Lower lobe of right lung (tissue), 2 donors: ENCODE data around the gene BCAR3. TPM values are rescaled to one million over a fixed set of nuclear protein-coding genes. Genes with fewer than 3 reads are reported as not detected.

Experiments
- ATAC-seq, 2 donors: fragments of 200-7000 bp; cut with Tn5 transposase; one replicate each; pipeline ENCODE4 v1.9.1; 2020 to 2022; ENCODE audit warnings: mild to moderate bottlenecking in 2 of 2, moderate library complexity in 2 of 2
- DNase-seq: peaks from one replicate; pipeline ENCODE4 v3.0.0-alpha.2; 2020
- H3K27ac ChIP-seq: fragments of 200-600 bp; one replicate; pipeline ENCODE4 v1.8.0; 2022
- H3K27me3 ChIP-seq: fragments of 200-600 bp; one replicate; pipeline ENCODE4 v1.8.0; 2022; ENCODE audit warnings: low read depth
- H3K36me3 ChIP-seq: fragments of 200-600 bp; one replicate; pipeline ENCODE4 v1.8.0; 2022; ENCODE audit warnings: mild to moderate bottlenecking
- H3K4me1 ChIP-seq: fragments of 200-600 bp; one replicate; pipeline ENCODE4 v1.8.0; 2022
- H3K4me3 ChIP-seq: fragments of 200-600 bp; one replicate; pipeline ENCODE4 v1.8.0; 2022; ENCODE audit warnings: mild to moderate bottlenecking
- H3K9me3 ChIP-seq: fragments of 200-600 bp; one replicate; pipeline ENCODE4 v1.8.0; 2022
- intact Hi-C: fragments of 100-400 bp; cut with DNase I; formaldehyde crosslinking; loops from one replicate; pipeline ENCODE4 v1.11.0; 2022
- total RNA-seq: library from RNA; stranded (reverse); fragmentation: NEBNext Ultra II Directional; extraction: Animal tissue kit (Norgen Biotek cat#: 25700); gene quantifications from one replicate; pipeline ENCODE4 v1.2.1, GENCODE V29; 2021
- TF ChIP-seq, protein P1 (sequence below): fragments of 200-600 bp; IDR thresholded peaks from one replicate; pipeline ENCODE4 v1.8.0; 2022; ENCODE audit warnings: antibody characterized with exemption, mild to moderate bottlenecking
- donor health status: DM: no; HTN: yes; CAD: no; lungs with severe emphysema.

BCAR3 gene
- total RNA-seq, 1 donor from 2014 or later = 24.9 TPM

DNA sequence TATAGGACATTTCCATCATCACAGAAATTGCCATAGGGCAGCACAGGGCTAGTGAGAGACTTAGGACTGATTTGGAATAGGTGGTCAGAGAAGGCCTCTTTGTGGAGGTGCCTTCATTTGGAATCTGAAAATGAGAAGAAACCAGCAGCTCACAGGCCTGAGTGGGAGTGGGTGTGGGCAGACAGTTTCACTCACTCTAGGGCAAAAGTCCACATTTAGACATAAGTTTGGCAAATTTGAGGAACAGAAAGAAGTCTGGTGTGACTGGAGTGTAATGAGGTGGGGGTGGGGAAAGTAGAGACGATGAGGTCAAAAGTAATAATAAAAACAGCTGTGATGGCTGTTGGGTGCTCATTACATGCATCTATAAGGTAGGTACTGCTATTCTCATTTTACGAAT, 22.4 kb upstream of the BCAR3 start:
- no peaks in the 10 kb centered on the region for H3K27me3 ChIP-seq
- peak; percentile 25 to 50 for ATAC-seq
- no peaks in the 10 kb centered on the region for H3K36me3 ChIP-seq
- peak; percentile 65 for DNase-seq
- intact Hi-C loops = no loop called here
- peaks cover 38% of the 10 kb centered on the region for H3K4me1 ChIP-seq
- no peak overlapping the region for H3K4me3 ChIP-seq
- TF ChIP-seq, protein P1, sequence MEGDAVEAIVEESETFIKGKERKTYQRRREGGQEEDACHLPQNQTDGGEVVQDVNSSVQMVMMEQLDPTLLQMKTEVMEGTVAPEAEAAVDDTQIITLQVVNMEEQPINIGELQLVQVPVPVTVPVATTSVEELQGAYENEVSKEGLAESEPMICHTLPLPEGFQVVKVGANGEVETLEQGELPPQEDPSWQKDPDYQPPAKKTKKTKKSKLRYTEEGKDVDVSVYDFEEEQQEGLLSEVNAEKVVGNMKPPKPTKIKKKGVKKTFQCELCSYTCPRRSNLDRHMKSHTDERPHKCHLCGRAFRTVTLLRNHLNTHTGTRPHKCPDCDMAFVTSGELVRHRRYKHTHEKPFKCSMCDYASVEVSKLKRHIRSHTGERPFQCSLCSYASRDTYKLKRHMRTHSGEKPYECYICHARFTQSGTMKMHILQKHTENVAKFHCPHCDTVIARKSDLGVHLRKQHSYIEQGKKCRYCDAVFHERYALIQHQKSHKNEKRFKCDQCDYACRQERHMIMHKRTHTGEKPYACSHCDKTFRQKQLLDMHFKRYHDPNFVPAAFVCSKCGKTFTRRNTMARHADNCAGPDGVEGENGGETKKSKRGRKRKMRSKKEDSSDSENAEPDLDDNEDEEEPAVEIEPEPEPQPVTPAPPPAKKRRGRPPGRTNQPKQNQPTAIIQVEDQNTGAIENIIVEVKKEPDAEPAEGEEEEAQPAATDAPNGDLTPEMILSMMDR = no peak
- H3K27ac ChIP-seq = peak overlapping the region; percentile 46
- H3K9me3 ChIP-seq = no peaks in the 10 kb centered on the region

DNA sequence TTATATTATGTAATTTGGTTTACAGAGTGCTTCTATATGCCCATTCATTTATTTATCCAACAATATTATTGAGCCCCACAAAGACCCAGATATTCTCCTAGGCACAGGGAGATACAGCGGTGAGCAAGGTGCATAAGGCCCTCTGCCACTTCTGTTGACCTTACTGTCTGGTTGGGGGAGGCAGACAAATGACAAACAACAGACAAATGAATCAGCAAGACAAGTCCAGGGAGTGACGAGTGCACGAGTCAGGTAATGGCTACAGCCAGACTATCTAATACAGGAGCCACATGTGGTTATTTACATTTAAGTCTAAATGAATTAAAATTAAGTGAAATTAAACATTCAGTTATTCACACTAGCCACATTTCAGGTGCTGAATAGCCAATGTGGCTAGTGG, 22.0 kb upstream of the BCAR3 start:
- Histone ChIP-seq H3K9me3 (no peaks in the 10 kb centered on the region), H3K27me3 (no peaks in the 10 kb centered on the region), H3K4me3 (no peak overlapping the region), H3K36me3 (no peaks in the 10 kb centered on the region), H3K27ac (peak overlapping the region; percentile 46), H3K4me1 (peaks cover 34% of the 10 kb centered on the region)
- DNase-seq = no peak
- no peak for ATAC-seq
- TF ChIP-seq, protein P1 = no peak
- intact Hi-C loops = no loop called here

DNA sequence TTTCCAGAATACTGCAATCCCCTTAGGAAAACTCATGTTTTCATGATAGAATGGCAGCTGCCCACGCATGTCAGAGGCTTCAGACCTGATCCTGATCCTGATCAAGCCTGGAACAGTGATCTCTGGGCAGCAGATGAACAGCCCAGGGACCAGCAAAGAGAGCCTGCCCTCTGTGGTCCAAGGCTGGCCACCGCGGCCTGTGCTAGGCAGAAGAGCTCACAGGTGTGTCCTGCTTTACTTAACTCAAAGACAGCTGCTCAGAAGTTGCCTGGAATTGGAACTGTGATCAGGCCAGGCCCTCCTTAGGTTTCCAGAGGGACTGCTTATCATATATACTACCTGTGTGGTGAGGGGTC, 21.2 kb upstream of the BCAR3 start:
- Histone ChIP-seq H3K27ac (peak overlapping the region; percentile 46), H3K36me3 (no peaks in the 10 kb centered on the region), H3K4me3 (no peak overlapping the region), H3K9me3 (no peaks in the 10 kb centered on the region), H3K4me1 (peaks cover 26% of the 10 kb centered on the region), H3K27me3 (no peaks in the 10 kb centered on the region)
- intact Hi-C loops = no loop called here
- TF ChIP-seq, protein P1 = no peak
- DNase-seq = no peak
- ATAC-seq = no peak

DNA sequence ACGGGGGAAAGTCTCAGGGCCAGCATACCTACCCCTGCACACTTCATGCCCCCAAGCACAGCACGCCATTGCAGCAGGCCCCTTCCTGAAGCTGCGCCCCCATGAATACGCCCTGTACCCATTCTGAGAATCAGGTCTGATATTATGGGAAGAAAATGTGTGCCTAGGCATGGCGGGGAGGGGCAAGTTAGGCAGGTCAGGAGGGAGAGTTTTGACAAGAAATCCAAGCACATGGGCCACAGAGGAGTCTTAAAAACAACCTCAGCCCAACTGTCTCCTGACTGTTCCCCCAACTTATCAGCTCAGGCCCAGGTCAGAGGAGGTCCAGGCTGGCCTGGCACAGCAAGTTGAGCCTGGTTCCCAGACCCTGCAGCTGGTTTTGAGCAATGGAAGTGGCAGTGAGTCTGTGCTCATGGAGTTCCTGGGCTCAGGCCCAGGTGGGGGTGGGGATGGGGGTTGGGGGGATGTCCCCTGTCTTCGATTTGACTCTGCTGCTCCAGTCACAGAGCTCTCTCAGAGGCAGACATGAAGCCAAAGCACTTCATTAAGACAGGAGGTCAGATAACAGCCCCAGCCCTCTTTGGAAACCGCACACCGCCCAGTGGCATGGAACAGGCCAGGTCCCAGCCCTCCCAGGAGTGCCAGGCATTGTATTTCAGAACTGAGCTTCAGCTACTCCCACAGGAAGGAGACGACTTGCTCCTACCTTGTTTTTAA, 20.6 kb upstream of the BCAR3 start:
- no peaks in the 10 kb centered on the region for H3K36me3 ChIP-seq
- peak overlapping the region; percentile 46 for H3K27ac ChIP-seq
- H3K9me3 ChIP-seq = no peaks in the 10 kb centered on the region
- TF ChIP-seq, protein P1 = no peak
- no peak overlapping the region for H3K4me3 ChIP-seq
- H3K27me3 ChIP-seq = no peaks in the 10 kb centered on the region
- H3K4me1 ChIP-seq = peaks cover 22% of the 10 kb centered on the region
- DNase-seq (no peak), ATAC-seq (peak in 1 of 2 donors; percentile 31)
- intact Hi-C loops = no loop called here

DNA sequence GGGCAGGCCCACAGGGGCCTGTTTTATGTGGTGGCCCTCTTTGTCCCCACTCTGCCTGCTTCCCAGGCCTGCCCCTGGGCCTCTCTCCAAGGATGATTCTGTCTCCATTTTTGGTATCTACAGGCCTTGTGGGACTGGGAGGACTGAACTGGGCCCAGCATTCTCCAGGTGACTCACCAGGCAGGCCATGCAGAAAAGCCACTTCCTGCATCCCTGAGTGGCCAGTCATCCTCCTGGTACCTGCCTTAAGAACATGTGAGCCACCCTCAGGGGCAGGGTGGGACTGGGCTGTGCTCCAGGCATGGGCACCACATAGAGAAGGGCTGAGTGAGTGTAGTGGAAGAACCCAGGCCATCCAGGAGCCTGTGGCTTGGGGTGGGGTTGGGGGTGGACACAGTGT, 20.0 kb upstream of the BCAR3 start:
- H3K4me3 ChIP-seq = no peak overlapping the region
- TF ChIP-seq, protein P1 = no peak
- peak; percentile 65 to 67 for ATAC-seq
- intact Hi-C loops = no loop called here
- no peaks in the 10 kb centered on the region for H3K9me3 ChIP-seq
- H3K4me1 ChIP-seq = peaks cover 22% of the 10 kb centered on the region
- no peak overlapping the region for H3K27ac ChIP-seq
- no peak for DNase-seq
- H3K36me3 ChIP-seq = no peaks in the 10 kb centered on the region
- no peaks in the 10 kb centered on the region for H3K27me3 ChIP-seq
